ENCODE results near the gene AFP.
"Not testable (repeated sequence)": the region's sequence is repeated elsewhere in the genome, so short reads cannot be mapped to it uniquely, and the experiment has no call there.

AFP gene

DNA sequence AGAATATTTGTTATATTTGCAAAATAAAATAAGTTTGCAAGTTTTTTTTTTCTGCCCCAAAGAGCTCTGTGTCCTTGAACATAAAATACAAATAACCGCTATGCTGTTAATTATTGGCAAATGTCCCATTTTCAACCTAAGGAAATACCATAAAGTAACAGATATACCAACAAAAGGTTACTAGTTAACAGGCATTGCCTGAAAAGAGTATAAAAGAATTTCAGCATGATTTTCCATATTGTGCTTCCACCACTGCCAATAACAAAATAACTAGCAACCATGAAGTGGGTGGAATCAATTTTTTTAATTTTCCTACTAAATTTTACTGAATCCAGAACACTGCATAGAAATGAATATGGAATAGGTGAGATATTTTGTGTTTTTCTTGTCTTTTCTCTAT lies at the start of gene AFP:
AFP (plus strand) TSS at position 238 of the 400 bp plus-strand sequence; CDS start at position 280, 42 bp downstream.
- DNase-seq (ENCODE audit: low spot score): no peak

DNA sequence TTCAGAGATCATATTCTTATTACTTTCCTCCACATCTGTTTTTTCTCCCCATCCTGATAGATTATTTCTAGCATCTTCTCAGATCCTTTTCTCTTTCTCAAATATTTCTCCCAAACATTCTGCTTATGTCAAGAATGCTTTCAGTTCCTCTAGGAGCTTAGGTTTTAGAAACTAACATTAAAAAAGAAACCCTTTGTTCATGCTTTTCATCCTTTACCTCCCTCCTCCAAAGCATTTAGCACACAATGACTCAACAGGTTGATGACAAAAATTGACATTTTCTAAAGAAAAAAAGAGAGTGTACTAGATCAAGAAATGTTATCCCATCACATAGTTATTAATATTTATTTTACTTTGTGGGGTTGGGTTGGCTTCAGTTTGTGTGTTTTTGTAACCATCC lies 48.5 kb upstream of the AFP start:
- no peak for DNase-seq (ENCODE audit: low spot score)

DNA sequence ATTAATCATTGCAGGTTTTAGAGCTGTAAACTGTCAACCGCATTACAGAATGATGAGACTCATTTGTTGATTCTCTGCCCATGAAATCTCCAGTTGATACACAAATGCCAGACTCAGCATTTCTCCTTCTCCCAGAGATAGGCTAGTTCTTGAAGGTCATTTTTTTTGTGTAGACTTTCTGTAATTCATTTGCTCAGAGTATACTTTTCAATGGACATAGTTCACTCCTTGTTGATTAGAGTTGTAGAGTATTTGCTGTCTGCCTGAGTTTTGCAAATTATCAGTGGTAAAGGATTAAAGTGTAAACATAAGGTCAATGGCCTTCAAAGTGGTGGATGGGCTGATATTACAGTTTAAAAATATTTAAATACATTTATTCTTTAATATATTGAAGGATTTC lies 47.1 kb upstream of the AFP start:
- DNase-seq (ENCODE audit: low spot score): no peak

DNA sequence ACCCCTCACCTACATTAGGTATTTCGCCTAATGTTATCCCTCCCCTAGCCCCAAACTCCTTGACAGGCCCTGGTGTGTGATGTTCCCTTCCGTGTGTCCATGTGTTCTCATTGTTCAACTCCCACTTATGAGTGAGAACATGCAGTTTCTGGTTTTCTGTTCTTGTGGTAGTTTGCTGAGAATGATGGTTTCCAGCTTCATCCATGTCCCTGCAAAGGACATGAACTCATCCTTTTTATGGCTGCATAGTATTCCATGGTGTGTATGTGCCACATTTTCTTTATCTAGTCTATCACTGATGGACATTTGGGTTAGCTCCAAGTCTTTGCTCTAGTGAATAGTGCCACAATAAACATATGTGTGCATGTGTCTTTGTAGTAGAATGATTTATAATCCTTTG lies 46.4 kb upstream of the AFP start:
- not testable (repeated sequence) for DNase-seq (ENCODE audit: low spot score)

DNA sequence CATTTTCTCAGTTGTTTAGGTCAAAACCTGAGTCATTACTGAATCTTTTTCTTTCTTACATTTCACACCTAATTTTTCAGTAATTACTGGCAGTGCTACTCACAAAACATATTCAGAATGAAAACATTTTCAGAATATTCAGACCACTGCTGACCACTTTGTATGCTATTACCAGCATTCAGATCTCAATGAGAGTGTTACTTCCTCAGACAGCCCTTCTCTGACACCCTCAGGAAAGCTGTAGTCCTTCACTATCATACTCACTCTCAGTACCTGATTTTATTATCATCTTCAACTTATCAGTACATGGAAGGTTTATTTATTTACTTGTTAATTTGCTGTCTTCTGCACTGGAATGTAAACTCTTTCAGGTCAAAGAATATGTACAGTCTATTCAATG lies 44.2 kb upstream of the AFP start:
- DNase-seq (ENCODE audit: low spot score): no peak

DNA sequence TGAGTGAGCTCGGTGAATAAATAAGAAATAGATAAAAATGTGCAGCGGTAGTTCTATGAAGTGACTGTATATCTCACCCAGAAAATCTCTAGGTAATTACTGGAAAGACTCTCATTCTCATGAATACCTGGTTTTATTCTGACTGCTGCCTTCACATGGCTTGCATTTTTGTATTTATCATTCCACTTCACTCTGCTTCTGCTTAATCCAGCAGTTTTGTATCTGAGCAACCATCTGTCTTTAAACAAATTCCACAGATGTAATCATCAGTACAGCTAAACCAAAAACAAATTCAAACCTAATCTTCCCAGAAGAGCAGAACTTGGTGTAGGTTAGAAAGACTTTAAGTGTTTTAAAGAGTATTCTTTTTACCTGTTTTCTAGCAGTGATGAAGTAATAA lies 43.1 kb upstream of the AFP start:
- no peak for DNase-seq (ENCODE audit: low spot score)

DNA sequence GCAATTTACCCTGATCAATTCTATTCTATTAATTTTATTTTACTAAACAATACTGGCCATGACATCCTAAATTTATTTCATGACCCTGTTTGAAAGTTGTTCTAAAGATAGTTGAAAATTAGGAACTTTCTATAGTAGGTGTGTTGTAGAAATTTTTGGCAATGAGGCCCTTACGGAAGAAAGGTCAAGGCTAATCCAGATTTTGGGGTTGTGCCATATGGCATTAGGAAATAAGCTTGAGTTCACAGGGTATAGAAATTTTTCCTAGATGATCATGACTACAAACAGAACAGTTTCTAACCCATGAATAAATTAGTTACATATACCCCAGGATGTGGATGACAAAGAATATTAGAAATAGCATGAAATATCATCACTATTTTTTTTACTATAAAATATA lies 39.7 kb upstream of the AFP start:
- DNase-seq (ENCODE audit: low spot score): no peak

DNA sequence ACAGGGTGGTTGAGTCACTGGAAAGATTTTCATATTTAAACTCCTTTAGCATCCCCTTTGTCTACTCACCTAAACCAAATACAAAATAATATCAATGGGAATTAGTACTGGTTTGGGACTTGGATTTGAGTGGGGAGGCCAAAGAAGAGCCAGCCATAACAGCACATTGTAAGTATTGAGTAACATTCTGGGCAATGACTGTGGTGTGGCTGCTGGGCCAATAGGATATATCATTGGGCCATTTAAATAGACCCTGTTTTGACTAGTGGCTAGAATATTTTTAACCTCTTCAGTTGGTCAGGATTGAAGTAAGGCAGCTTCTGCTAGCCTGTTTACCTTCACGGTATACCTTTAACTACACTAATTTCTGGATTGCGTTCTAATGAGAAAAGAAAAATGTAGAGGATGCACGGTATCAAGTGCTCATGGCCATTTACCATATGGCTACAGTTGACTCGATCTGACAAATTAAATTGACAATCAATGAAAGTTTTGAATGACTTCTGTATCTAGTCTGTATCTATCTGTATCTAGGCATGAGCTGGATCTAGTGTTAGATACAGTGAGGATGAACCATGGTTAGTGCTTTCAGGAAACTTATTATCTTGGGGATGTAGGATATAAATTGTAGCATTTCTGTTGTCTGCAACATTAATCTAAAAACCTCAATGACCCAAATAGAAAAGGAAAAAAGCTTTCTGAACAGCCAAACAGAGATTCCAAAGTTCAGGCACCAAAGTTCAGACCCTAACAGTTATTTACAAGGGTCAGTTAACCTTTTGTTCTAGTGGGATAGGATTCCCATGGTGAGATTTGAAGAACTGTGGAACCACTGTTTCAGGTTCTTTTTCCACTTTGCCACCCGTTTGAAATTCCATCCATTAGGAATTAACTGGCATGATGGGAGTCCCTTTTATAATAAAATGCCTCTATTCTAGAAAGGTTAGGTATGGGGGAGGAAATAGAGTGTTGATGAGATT lies 38.7 kb upstream of the AFP start:
- DNase-seq (ENCODE audit: low spot score): no peak

DNA sequence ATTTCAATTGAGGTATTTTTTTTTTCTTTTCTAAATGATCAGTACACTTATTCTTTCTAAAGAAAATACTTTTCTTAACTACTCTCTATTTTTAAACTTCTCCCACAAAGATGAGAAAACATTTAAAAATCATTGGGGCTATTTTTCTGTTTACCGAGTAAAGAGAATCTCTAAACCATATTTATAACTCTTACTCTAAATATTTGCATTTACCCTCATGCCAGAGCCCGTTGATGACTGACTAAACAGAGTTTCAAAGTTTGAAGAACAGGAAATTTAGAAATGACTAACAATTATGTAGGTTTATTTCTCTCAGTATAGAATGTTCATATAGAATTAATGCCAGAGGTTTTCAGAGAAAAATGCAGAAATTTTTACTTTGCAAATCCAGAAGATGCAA lies 34.6 kb upstream of the AFP start:
- DNase-seq (ENCODE audit: low spot score): no peak

DNA sequence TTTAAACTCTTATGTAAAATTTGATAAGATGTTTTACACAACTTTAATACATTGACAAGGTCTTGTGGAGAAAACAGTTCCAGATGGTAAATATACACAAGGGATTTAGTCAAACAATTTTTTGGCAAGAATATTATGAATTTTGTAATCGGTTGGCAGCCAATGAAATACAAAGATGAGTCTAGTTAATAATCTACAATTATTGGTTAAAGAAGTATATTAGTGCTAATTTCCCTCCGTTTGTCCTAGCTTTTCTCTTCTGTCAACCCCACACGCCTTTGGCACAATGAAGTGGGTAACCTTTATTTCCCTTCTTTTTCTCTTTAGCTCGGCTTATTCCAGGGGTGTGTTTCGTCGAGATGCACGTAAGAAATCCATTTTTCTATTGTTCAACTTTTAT lies 32.0 kb upstream of the AFP start, which contains the start of gene ALB:
ALB (plus strand) TSS at position 246 of the 400 bp plus-strand sequence; CDS start at position 287, 41 bp downstream.
- no peak for DNase-seq (ENCODE audit: low spot score)

DNA sequence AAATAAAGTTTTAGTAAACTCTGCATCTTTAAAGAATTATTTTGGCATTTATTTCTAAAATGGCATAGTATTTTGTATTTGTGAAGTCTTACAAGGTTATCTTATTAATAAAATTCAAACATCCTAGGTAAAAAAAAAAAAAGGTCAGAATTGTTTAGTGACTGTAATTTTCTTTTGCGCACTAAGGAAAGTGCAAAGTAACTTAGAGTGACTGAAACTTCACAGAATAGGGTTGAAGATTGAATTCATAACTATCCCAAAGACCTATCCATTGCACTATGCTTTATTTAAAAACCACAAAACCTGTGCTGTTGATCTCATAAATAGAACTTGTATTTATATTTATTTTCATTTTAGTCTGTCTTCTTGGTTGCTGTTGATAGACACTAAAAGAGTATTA lies 31.6 kb upstream of the AFP start:
- DNase-seq (ENCODE audit: low spot score): no peak

DNA sequence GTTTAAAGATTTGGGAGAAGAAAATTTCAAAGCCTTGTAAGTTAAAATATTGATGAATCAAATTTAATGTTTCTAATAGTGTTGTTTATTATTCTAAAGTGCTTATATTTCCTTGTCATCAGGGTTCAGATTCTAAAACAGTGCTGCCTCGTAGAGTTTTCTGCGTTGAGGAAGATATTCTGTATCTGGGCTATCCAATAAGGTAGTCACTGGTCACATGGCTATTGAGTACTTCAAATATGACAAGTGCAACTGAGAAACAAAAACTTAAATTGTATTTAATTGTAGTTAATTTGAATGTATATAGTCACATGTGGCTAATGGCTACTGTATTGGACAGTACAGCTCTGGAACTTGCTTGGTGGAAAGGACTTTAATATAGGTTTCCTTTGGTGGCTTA lies 30.9 kb upstream of the AFP start:
- no peak for DNase-seq (ENCODE audit: low spot score)

DNA sequence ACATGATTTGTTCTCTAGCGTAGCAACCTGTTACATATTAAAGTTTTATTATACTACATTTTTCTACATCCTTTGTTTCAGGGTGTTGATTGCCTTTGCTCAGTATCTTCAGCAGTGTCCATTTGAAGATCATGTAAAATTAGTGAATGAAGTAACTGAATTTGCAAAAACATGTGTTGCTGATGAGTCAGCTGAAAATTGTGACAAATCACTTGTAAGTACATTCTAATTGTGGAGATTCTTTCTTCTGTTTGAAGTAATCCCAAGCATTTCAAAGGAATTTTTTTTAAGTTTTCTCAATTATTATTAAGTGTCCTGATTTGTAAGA lies 29.5 kb upstream of the AFP start:
- DNase-seq (ENCODE audit: low spot score): no peak

DNA sequence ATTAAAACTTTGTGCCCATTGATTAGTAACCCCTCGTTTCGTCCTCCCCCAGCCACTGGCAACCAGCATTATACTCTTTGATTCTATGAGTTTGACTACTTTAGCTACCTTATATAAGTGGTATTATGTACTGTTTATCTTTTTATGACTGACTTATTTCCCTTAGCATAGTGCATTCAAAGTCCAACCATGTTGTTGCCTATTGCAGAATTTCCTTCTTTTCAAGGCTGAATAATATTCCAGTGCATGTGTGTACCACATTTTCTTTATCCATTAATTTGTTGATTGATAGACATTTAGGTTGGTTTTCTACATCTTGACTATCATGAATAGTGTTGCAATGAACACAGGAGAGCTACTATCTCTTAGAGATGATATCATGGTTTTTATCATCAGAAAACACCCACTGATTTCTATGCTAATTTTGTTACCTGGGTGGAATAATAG lies 28.8 kb upstream of the AFP start:
- no peak for DNase-seq (ENCODE audit: low spot score)

DNA sequence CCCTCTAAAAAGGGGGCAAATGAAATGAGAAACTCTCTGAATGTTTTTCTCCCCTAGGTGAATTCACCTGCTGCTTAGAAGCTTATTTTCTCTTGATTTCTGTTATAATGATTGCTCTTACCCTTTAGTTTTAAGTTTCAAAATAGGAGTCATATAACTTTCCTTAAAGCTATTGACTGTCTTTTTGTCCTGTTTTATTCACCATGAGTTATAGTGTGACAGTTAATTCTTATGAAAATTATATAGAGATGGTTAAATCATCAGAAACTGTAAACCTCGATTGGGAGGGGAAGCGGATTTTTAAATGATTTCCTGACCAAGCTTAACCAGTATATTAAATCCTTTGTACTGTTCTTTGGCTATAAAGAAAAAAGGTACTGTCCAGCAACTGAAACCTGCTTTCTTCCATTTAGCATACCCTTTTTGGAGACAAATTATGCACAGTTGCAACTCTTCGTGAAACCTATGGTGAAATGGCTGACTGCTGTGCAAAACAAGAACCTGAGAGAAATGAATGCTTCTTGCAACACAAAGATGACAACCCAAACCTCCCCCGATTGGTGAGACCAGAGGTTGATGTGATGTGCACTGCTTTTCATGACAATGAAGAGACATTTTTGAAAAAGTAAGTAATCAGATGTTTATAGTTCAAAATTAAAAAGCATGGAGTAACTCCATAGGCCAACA lies 27.7 kb upstream of the AFP start:
- DNase-seq (ENCODE audit: low spot score): no peak

DNA sequence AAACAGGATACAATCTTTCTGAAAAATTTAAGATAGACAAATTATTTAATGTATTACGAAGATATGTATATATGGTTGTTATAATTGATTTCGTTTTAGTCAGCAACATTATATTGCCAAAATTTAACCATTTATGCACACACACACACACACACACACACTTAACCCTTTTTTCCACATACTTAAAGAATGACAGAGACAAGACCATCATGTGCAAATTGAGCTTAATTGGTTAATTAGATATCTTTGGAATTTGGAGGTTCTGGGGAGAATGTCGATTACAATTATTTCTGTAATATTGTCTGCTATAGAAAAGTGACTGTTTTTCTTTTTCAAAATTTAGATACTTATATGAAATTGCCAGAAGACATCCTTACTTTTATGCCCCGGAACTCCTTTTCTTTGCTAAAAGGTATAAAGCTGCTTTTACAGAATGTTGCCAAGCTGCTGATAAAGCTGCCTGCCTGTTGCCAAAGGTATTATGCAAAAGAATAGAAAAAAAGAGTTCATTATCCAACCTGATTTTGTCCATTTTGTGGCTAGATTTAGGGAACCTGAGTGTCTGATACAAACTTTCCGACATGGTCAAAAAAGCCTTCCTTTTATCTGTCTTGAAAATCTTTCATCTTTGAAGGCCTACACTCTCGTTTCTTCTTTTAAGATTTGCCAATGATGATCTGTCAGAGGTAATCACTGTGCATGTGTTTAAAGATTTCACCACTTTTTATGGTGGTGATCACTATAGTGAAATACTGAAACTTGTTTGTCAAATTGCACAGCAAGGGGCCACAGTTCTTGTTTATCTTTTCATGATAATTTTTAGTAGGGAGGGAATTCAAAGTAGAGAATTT lies 26.8 kb upstream of the AFP start:
- DNase-seq (ENCODE audit: low spot score): no peak

DNA sequence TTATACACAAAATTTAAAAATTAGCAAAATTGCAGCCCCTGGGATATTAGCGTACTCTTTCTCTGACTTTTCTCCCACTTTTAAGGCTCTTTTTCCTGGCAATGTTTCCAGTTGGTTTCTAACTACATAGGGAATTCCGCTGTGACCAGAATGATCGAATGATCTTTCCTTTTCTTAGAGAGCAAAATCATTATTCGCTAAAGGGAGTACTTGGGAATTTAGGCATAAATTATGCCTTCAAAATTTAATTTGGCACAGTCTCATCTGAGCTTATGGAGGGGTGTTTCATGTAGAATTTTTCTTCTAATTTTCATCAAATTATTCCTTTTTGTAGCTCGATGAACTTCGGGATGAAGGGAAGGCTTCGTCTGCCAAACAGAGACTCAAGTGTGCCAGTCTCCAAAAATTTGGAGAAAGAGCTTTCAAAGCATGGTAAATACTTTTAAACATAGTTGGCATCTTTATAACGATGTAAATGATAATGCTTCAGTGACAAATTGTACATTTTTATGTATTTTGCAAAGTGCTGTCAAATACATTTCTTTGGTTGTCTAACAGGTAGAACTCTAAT lies 26.0 kb upstream of the AFP start:
- DNase-seq (ENCODE audit: low spot score): no peak

DNA sequence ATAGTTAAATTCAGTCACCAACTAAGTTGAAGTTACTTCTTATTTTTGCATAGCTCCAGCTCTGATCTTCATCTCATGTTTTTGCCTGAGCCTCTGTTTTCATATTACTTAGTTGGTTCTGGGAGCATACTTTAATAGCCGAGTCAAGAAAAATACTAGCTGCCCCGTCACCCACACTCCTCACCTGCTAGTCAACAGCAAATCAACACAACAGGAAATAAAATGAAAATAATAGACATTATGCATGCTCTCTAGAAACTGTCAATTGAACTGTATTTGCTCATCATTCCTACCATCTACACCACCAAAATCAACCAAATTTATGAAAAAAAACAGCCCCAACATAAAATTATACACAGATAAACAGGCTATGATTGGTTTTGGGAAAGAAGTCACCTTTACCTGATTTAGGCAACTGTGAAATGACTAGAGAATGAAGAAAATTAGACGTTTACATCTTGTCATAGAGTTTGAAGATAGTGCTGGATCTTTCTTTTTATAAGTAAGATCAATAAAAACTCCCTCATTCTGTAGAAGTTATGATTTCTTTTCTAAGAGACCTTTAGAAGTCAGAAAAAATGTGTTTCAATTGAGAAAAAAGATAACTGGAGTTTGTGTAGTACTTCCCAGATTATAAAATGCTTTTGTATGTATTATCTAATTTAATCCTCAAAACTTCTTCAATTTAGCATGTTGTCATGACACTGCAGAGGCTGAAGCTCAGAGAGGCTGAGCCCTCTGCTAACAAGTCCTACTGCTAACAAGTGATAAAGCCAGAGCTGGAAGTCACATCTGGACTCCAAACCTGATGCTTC lies 24.9 kb upstream of the AFP start:
- DNase-seq (ENCODE audit: low spot score): no peak

DNA sequence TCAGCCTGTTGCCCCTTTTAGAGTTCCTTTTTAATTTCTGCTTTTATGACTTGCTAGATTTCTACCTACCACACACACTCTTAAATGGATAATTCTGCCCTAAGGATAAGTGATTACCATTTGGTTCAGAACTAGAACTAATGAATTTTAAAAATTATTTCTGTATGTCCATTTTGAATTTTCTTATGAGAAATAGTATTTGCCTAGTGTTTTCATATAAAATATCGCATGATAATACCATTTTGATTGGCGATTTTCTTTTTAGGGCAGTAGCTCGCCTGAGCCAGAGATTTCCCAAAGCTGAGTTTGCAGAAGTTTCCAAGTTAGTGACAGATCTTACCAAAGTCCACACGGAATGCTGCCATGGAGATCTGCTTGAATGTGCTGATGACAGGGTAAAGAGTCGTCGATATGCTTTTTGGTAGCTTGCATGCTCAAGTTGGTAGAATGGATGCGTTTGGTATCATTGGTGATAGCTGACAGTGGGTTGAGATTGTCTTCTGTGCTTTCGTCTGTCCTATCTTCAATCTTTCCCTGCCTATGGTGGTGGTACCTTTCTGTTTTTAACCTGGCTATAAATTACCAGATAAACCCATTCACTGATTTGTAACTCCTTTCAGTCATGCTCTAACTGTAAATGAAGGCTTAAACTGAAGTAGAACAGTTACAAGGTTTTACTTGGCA lies 24.1 kb upstream of the AFP start:
- DNase-seq (ENCODE audit: low spot score): no peak

DNA sequence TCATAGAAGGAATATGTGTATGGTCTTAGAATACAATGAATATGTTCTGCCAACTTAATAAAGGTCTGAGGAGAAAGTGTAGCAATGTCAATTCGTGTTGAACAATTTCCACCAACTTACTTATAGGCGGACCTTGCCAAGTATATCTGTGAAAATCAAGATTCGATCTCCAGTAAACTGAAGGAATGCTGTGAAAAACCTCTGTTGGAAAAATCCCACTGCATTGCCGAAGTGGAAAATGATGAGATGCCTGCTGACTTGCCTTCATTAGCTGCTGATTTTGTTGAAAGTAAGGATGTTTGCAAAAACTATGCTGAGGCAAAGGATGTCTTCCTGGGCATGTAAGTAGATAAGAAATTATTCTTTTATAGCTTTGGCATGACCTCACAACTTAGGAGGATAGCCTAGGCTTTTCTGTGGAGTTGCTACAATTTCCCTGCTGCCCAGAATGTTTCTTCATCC lies 22.7 kb upstream of the AFP start:
- no peak for DNase-seq (ENCODE audit: low spot score)

DNA sequence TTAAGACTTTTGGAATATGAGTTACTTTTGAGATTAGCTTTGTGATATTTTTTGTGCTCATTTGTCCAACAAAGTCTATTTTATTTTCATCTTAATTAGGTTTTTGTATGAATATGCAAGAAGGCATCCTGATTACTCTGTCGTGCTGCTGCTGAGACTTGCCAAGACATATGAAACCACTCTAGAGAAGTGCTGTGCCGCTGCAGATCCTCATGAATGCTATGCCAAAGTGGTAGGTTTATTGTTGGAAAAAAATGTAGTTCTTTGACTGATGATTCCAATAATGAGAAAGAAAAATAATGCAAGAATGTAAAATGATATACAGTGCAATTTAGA lies 21.1 kb upstream of the AFP start:
- DNase-seq (ENCODE audit: low spot score): no peak
